IMR-90 (cell line): ENCODE measurements around the gene PTCHD4. TPM values are rescaled to one million over a fixed set of nuclear protein-coding genes. Genes with fewer than 3 reads are reported as not detected.

Source experiments
- ATAC-seq: fragments of 200-7000 bp; cut with Tn5 transposase; 2 replicates; pipeline ENCODE4 v1.9.1; 2020; ENCODE audit warnings: low read depth, mild to moderate bottlenecking, moderate library complexity
- BruUV-seq: library from RNA; stranded (reverse); fragments of 400-500 nt; replicated peaks from 2 replicates; lab custom pipeline; 2021; lab: Mats Ljungman, UMichigan
- CTCF ChIA-PET: fragments of 300-600 bp; formaldehyde crosslinking; extraction: SDS; loops from one replicate; lab custom pipeline; 2021; ENCODE audit warnings: antibody characterized with exemption; lab: Yijun Ruan, JAX
- POLR2A ChIA-PET: fragments of 300-600 bp; sonication (Branson Sonifier 250); formaldehyde crosslinking; loops from one replicate; lab custom pipeline; 2022; ENCODE audit warnings: antibody characterized with exemption; ENCODE audit not compliant: unreplicated experiment; lab: Charles Lee
- DNase-seq: peaks from one replicate; pipeline ENCODE4 v3.0.0; 2013
- H2AFZ ChIP-seq: replicated peaks from 2 replicates; pipeline ENCODE3; 2013; ENCODE audit warnings: low read length, mild to moderate bottlenecking; ENCODE audit not compliant: poor library complexity
- H2AK5ac ChIP-seq: 2 replicates; pipeline ENCODE4 v1.6.1; 2013; ENCODE audit warnings: low read depth, low read length, inconsistent platforms
- H2AK9ac ChIP-seq: replicated peaks from 2 replicates; pipeline ENCODE3; 2013; ENCODE audit warnings: mild to moderate bottlenecking, low read depth, low read length, moderate library complexity; ENCODE audit not compliant: poor library complexity
- H2BK120ac ChIP-seq: 2 replicates; pipeline ENCODE4 v1.6.1; 2013; ENCODE audit warnings: low read depth, low read length, inconsistent platforms
- H2BK15ac ChIP-seq: 3 replicates; pipeline ENCODE4 v1.6.1; 2013; ENCODE audit warnings: low read depth, low read length, inconsistent platforms
- H2BK20ac ChIP-seq: 2 replicates; pipeline ENCODE4 v1.6.1; 2013; ENCODE audit warnings: low read depth, mild to moderate bottlenecking, inconsistent platforms, low read length, moderate library complexity
- H2BK5ac ChIP-seq: 2 replicates; pipeline ENCODE4 v1.6.1; 2013; ENCODE audit warnings: mild to moderate bottlenecking, low read depth, low read length, inconsistent platforms; ENCODE audit not compliant: poor library complexity, severe bottlenecking
- H3K14ac ChIP-seq: replicated peaks from 2 replicates; pipeline ENCODE4 v1.6.1; 2013; ENCODE audit warnings: low read depth, low read length, inconsistent platforms
- H3K18ac ChIP-seq: 2 replicates; pipeline ENCODE4 v1.6.1; 2013; ENCODE audit warnings: low read depth, low read length, control low read depth
- H3K23ac ChIP-seq: 2 replicates; pipeline ENCODE4 v1.6.1; 2013; ENCODE audit warnings: low read depth, low read length, inconsistent platforms
- H3K27ac ChIP-seq: 2 replicates; pipeline ENCODE4 v1.5.1; 2013; ENCODE audit warnings: mild to moderate bottlenecking, control low read depth, low read length; ENCODE audit not compliant: insufficient read depth
- H3K27me3 ChIP-seq: 2 replicates; pipeline ENCODE4 v1.6.1; 2013; ENCODE audit warnings: low read length; ENCODE audit not compliant: control insufficient read depth, insufficient read depth
- H3K36me3 ChIP-seq: 2 replicates; pipeline ENCODE4 v1.6.1; 2013; ENCODE audit warnings: low read length, mixed read lengths; ENCODE audit not compliant: control insufficient read depth, insufficient read depth
- H3K4ac ChIP-seq: 2 replicates; pipeline ENCODE4 v1.6.1; 2013; ENCODE audit warnings: low read depth, low read length, inconsistent platforms
- H3K4me1 ChIP-seq: 2 replicates; pipeline ENCODE4 v1.6.1; 2013; ENCODE audit warnings: low read length, mixed read lengths; ENCODE audit not compliant: control insufficient read depth, insufficient read depth
- H3K4me2 ChIP-seq: 2 replicates; pipeline ENCODE4 v1.6.1; 2013; ENCODE audit warnings: low read depth, mild to moderate bottlenecking, control low read depth, low read length, moderate library complexity
- H3K4me3 ChIP-seq: 2 replicates; pipeline ENCODE4 v1.5.1; 2013; ENCODE audit warnings: low read depth, mild to moderate bottlenecking, control low read depth, low read length, moderate library complexity; ENCODE audit not compliant: insufficient read depth
- H3K56ac ChIP-seq: 2 replicates; pipeline ENCODE4 v1.6.1; 2013; ENCODE audit warnings: low read length, inconsistent platforms; ENCODE audit not compliant: insufficient read depth; ENCODE audit errors: extremely low read depth
- H3K79me1 ChIP-seq, 2 experiments: 2 replicates each; pipeline ENCODE4 v1.6.1; 2013; ENCODE audit warnings: low read length in 2 of 2, inconsistent platforms in 1 of 2, low read depth in 1 of 2
- H3K9ac ChIP-seq: 2 replicates; pipeline ENCODE4 v1.6.1; 2013; ENCODE audit warnings: low read depth, low read length, control low read depth
- H3K9me1 ChIP-seq: 2 replicates; pipeline ENCODE4 v1.6.1; 2013; ENCODE audit warnings: low read length, inconsistent platforms; ENCODE audit not compliant: insufficient read depth
- H3K9me3 ChIP-seq: 2 replicates; pipeline ENCODE4 v1.6.1; 2013; ENCODE audit warnings: low read length; ENCODE audit not compliant: control insufficient read depth, insufficient read depth
- H4K20me1 ChIP-seq: 2 replicates; pipeline ENCODE4 v1.6.1; 2013; ENCODE audit warnings: low read length, inconsistent platforms; ENCODE audit not compliant: insufficient read depth
- H4K5ac ChIP-seq: 2 replicates; pipeline ENCODE4 v1.6.1; 2013; ENCODE audit warnings: mild to moderate bottlenecking, low read depth, low read length, control low read depth
- H4K8ac ChIP-seq, 2 experiments: 2 replicates each; pipeline ENCODE4 v1.6.1; 2013; ENCODE audit warnings: low read depth in 2 of 2, low read length in 2 of 2, control low read depth in 1 of 2, inconsistent platforms in 1 of 2
- H4K91ac ChIP-seq: 2 replicates; pipeline ENCODE4 v1.6.1; 2013; ENCODE audit warnings: low read depth, low read length, inconsistent platforms; ENCODE audit not compliant: insufficient read depth
- FOS ChIP-seq: fragments of 150-350 bp; IDR thresholded peaks from 2 replicates; pipeline ENCODE4 v1.6.1; 2016; ENCODE audit warnings: low read depth, low read length
- RAD21 ChIP-seq: IDR thresholded peaks from 2 replicates; pipeline ENCODE4 v1.6.1; 2012; ENCODE audit warnings: low read length, improper control_type of control experiment
- RCOR1 ChIP-seq: IDR thresholded peaks from 2 replicates; pipeline ENCODE4 v1.6.1; 2012; ENCODE audit warnings: mild to moderate bottlenecking, low read length, improper control_type of control experiment; ENCODE audit not compliant: insufficient replicate concordance
- RFX5 ChIP-seq: IDR thresholded peaks from 2 replicates; pipeline ENCODE4 v1.8.0; 2012; ENCODE audit warnings: low read depth, mild to moderate bottlenecking, low read length, moderate library complexity
- SMC3 ChIP-seq: fragments of 150-350 bp; IDR thresholded peaks from 2 replicates; pipeline ENCODE4 v1.6.1; 2016; ENCODE audit warnings: low read depth, mild to moderate bottlenecking, antibody characterized with exemption, low read length, moderate library complexity
- WGBS, 2 experiments: methylation state at CpG; one replicate each; pipeline versions ENCODE4 v1.1.5 to v1.1.7; 2013; ENCODE audit warnings: missing lambda C conversion rate in 2 of 2; ENCODE audit not compliant: insufficient read length in 1 of 2; ENCODE audit errors: extremely low coverage in 2 of 2; 5-methylcytosine and 5-hydroxymethylcytosine counted together
- dilution Hi-C: fragments of 300-500 bp; cut with HindIII; formaldehyde crosslinking; loops from one replicate; pipeline ENCODE4 v1.14.3; 2018; ENCODE audit warnings: low sequenced_read_pairs; ENCODE audit not compliant: unreplicated experiment
- in situ Hi-C: fragments of 300-500 bp; cut with MboI; formaldehyde crosslinking; loops from 3 replicates; pipeline ENCODE4 v1.14.3; 2019; ENCODE audit warnings: low sequenced_read_pairs, inconsistent platforms, mixed read lengths
- intact Hi-C: fragments of 100-400 bp; cut with micrococcal nuclease; formaldehyde crosslinking; loops from 2 replicates; pipeline ENCODE4 v1.10.0; 2022
- polyA plus RNA-seq, 3 experiments: library from polyadenylated mRNA; depleted of rRNA; stranded (reverse); fragments of >200 nt; gene quantifications; 2 replicates each; pipeline ENCODE4 v1.2.3, GENCODE V29; 2012; ENCODE audit warnings: low replicate concordance in 1 of 3
- total RNA-seq: library from RNA; depleted of rRNA; stranded (reverse); fragments of >200 nt; gene quantifications from 2 replicates; pipeline ENCODE4 v1.2.3, GENCODE V29; 2012
- TF ChIP-seq, protein P1 (sequence below): fragments of 150-350 bp; IDR thresholded peaks from 2 replicates; pipeline ENCODE4 v1.6.1; 2017; ENCODE audit warnings: mild to moderate bottlenecking, antibody characterized with exemption, low read length, low read depth
- TF ChIP-seq, protein P2 (sequence below): conservative IDR thresholded peaks from 2 replicates; pipeline ENCODE4 v1.5.1; 2012; ENCODE audit warnings: mild to moderate bottlenecking, low read depth, low read length, improper control_type of control experiment

Gene PTCHD4
- total and polyA plus RNA-seq, 2 of the 4 experiments (the other 2 are of a cell fraction) = 0.53 to 0.72 TPM

DNA sequence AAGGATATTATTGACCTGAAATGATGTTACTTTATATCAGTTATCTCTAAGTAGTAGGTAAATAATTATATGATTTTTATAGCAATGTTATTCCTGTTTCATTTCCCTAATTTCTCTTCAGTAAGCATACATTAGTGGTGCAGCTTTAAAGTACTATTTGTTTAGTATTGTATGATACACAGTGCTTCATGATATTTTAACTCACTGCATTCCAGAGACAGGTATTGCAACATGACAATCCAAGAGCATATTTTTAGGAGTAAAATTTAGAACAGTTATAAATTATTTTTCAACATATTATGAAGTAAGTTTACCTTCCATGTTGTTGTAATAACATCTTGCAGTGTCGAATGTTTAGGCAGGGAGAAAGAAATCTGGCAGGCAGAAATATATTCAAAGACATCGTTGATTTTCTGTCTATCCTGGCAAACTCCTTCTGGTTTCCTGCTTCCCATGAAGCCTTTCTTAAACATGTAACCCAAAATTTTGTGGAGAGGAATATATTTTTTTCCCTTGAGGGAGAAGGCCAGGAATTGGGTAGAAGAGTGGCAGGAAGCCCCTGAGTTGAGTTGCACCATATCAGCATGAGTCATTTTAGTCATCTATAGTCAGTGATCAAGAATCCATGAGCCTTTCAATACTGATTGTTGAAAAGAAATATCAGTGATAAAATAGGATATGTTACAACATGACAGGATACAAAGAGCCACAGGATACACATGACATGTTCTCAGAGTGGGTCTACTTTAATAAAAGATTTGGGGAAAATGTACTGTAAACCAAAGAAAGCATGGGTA, 29.0 kb upstream of the PTCHD4 start:
- in situ Hi-C loops (no loop called here), intact Hi-C loops (no loop called here), dilution Hi-C loops (no loop called here)
- Histone ChIP-seq H2BK5ac (no peak overlapping the region), H3K27ac (no peak overlapping the region), H2AK5ac (no peak overlapping the region), H2BK15ac (no peak overlapping the region), H2AFZ (no peak overlapping the region), H3K27me3 (no peaks in the 10 kb centered on the region), H4K20me1 (no peaks in the 10 kb centered on the region), H3K23ac (no peak overlapping the region), H3K56ac (no peak overlapping the region), H2AK9ac (no peak overlapping the region), H3K9ac (no peak overlapping the region), H2BK20ac (no peak overlapping the region), H3K4me3 (no peak overlapping the region), H3K79me1 (no peaks in the 10 kb centered on the region), H2BK120ac (no peak overlapping the region), H4K5ac (no peak overlapping the region), H3K36me3 (no peaks in the 10 kb centered on the region), H3K4me1 (no peaks in the 10 kb centered on the region), H4K8ac (no peak overlapping the region), H3K4me2 (no peak overlapping the region), H3K4ac (no peak overlapping the region), H3K18ac (no peak overlapping the region), H3K14ac (no peak overlapping the region), H3K9me3 (no peaks in the 10 kb centered on the region), H4K91ac (no peak overlapping the region), H3K9me1 (no peaks in the 10 kb centered on the region)
- POLR2A ChIA-PET = no interaction called here
- CTCF ChIA-PET = no interaction called here
- no CpG with 5 or more reads among the region's 2 CpGs for WGBS, 2 experiments
- DNase-seq (no peak), ATAC-seq (no peak)
- no TSS peak for BruUV-seq
- TF ChIP-seq, protein P1, sequence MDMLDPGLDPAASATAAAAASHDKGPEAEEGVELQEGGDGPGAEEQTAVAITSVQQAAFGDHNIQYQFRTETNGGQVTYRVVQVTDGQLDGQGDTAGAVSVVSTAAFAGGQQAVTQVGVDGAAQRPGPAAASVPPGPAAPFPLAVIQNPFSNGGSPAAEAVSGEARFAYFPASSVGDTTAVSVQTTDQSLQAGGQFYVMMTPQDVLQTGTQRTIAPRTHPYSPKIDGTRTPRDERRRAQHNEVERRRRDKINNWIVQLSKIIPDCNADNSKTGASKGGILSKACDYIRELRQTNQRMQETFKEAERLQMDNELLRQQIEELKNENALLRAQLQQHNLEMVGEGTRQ = no peak
- TF ChIP-seq FOS = no peak
- no peak for TF ChIP-seq RCOR1
- no peak for TF ChIP-seq RFX5
- TF ChIP-seq SMC3 = no peak
- TF ChIP-seq, protein P2, sequence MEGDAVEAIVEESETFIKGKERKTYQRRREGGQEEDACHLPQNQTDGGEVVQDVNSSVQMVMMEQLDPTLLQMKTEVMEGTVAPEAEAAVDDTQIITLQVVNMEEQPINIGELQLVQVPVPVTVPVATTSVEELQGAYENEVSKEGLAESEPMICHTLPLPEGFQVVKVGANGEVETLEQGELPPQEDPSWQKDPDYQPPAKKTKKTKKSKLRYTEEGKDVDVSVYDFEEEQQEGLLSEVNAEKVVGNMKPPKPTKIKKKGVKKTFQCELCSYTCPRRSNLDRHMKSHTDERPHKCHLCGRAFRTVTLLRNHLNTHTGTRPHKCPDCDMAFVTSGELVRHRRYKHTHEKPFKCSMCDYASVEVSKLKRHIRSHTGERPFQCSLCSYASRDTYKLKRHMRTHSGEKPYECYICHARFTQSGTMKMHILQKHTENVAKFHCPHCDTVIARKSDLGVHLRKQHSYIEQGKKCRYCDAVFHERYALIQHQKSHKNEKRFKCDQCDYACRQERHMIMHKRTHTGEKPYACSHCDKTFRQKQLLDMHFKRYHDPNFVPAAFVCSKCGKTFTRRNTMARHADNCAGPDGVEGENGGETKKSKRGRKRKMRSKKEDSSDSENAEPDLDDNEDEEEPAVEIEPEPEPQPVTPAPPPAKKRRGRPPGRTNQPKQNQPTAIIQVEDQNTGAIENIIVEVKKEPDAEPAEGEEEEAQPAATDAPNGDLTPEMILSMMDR = no peak
- TF ChIP-seq RAD21 = no peak
